ENCODE data around the gene USP24. TPM values are rescaled to one million over a fixed set of nuclear protein-coding genes. Genes with fewer than 3 reads are reported as not detected.

Gene USP24
- total and polyA plus RNA-seq, 11 donors = 13.9 to 53.7 (median 35.4) TPM

DNA sequence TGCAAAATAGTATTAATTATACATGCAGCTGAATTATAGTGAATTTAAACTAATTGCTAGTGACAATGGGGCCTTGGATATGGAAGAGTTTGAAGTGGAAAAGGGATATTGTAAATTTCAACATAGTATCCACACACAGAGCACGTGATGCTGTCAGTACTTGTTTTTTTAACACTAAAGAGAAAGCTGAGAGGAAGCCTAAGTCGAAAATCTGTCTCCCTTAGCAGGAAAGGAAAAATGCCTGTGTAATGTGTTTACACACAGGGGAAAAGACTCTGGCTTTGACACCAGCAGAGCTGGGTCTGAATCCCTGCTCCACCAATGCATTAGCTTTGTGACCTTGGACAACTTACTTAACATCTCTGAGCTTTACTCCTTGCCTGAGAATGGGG lies 133.3 kb downstream of the USP24 start:
- TF ChIP-seq, protein P1, sequence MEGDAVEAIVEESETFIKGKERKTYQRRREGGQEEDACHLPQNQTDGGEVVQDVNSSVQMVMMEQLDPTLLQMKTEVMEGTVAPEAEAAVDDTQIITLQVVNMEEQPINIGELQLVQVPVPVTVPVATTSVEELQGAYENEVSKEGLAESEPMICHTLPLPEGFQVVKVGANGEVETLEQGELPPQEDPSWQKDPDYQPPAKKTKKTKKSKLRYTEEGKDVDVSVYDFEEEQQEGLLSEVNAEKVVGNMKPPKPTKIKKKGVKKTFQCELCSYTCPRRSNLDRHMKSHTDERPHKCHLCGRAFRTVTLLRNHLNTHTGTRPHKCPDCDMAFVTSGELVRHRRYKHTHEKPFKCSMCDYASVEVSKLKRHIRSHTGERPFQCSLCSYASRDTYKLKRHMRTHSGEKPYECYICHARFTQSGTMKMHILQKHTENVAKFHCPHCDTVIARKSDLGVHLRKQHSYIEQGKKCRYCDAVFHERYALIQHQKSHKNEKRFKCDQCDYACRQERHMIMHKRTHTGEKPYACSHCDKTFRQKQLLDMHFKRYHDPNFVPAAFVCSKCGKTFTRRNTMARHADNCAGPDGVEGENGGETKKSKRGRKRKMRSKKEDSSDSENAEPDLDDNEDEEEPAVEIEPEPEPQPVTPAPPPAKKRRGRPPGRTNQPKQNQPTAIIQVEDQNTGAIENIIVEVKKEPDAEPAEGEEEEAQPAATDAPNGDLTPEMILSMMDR (IDR thresholded peaks at IDR 0.05) = no peak
- TF ChIP-seq POLR2A (IDR thresholded peaks at IDR 0.05) = no peak
- Histone ChIP-seq H3K27me3 (no peaks in the 10 kb centered on the region), H3K4me1 (peaks cover 0 to 10% (median 2%) of the 10 kb centered on the region in 12 donors), H3K9me3 (no peaks in the 10 kb centered on the region), H3K4me3 (no peak overlapping the region), H3K36me3 (peaks cover 0 to 100% (median 100%) of the 10 kb centered on the region in 9 donors), H3K27ac (no peak overlapping the region)
- ATAC-seq (no peak), DNase-seq (no peak)
- 48 to 55% (median 50%) methylated on average over 2 of the region's 2 CpGs for WGBS, 4 donors
- intact Hi-C loops (cut with DNase I) = no loop called here

DNA sequence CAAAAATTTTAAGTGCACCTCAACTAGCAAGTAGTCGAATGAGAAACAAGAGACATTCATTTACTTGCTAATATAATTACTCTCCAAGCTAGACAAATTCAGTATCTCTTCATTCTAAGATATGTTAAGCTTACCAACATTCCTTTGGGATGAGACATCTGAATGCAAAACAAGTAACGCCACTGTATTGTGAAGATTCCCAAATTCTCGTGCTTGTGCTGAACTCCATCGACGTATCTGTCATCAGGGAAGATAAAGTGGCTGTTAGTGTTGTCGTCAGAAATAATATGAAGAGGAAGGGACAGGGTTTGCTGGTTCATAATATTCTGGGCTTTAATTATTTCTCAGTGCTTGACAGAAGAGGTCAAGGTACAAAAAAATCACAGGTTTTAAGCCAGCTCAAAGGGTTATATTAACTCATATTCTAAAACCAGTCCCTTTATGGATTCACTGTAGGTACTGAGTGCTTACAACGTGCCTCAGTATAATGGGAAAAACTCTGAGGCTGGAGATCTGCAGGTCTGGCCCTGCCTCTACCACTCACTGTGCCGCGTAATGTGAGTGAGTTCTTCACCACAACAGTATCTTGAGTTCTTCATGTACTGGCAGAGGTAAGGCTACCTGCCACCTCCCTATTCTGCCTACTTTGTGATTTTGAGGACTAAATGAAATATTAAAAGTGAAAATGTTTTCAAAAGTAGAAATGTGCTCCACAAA lies 133.8 kb downstream of the USP24 start:
- DNase-seq (no peak), ATAC-seq (peak in 3 of 4 donors; percentile 48 to 56 (median 51))
- Histone ChIP-seq H3K36me3 (peaks cover 0 to 100% (median 100%) of the 10 kb centered on the region in 9 donors), H3K27ac (no peak overlapping the region), H3K4me1 (peaks cover 0 to 10% (median 2%) of the 10 kb centered on the region in 12 donors), H3K4me3 (no peak overlapping the region), H3K9me3 (no peaks in the 10 kb centered on the region), H3K27me3 (no peaks in the 10 kb centered on the region)
- WGBS, 4 donors = 45 to 53% (median 48%) methylated on average over 9 of the region's 9 CpGs
- intact Hi-C loops (cut with DNase I) = no loop called here
- no peak for TF ChIP-seq POLR2A (IDR thresholded peaks at IDR 0.05)
- TF ChIP-seq, protein P1 (IDR thresholded peaks at IDR 0.05) = no peak

DNA sequence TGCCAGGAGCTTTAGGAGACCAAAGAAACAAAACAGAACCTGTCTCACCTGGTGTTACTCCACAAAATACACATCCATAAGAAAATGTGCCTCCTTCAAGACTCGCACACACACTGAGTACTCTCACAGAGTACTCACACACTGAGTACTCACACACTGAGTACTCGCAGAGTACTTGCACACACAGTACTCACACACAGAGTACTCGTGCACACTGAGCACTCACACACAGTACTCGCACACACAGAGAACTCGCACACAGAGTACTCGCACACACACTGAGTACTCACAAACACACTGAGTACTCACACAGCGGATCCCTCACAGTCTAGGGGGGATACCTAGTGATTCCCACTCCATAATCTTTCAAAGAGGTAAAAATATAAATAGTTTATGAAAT lies 135.5 kb downstream of the USP24 start:
- H3K4me3 ChIP-seq = no peak overlapping the region
- no peak for TF ChIP-seq POLR2A (IDR thresholded peaks at IDR 0.05)
- TF ChIP-seq, protein P1 (IDR thresholded peaks at IDR 0.05) = no peak
- peaks cover 0 to 10% (median 2%) of the 10 kb centered on the region in 12 donors for H3K4me1 ChIP-seq
- ATAC-seq (peak in 1 of 4 donors; percentile 57), DNase-seq (no peak)
- peaks cover 0 to 100% (median 100%) of the 10 kb centered on the region in 9 donors for H3K36me3 ChIP-seq
- WGBS, 4 donors = 96 to 98% (median 97%) methylated on average over 7 of the region's 7 CpGs
- H3K9me3 ChIP-seq = no peaks in the 10 kb centered on the region
- H3K27ac ChIP-seq = no peak overlapping the region
- intact Hi-C loops (cut with DNase I) = no loop called here
- no peaks in the 10 kb centered on the region for H3K27me3 ChIP-seq

DNA sequence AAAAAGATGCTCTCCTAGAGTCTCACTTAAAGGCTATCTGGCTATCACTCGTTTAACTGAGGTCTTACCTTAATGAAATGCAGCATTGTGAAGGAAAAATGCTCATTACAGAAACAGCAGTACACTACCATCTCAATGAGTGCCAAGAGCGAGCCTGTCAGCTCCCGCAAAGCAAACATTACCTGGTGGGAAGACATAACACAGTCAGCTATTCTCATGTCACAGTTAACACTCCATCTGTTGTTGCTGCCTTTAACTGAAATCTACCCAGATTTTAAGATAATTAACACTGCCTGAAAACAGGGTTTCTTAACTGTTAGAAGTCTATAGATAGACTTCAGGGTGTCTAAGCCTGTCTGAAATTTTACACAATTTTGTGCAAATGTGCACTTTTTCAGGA lies 136.7 kb downstream of the USP24 start:
- no peak overlapping the region for H3K4me3 ChIP-seq
- TF ChIP-seq POLR2A (IDR thresholded peaks at IDR 0.05) = no peak
- TF ChIP-seq, protein P1 (IDR thresholded peaks at IDR 0.05) = no peak
- WGBS, 4 donors = 79 to 88% (median 87%) methylated on average over 3 of the region's 3 CpGs
- H3K9me3 ChIP-seq = no peaks in the 10 kb centered on the region
- no peaks in the 10 kb centered on the region for H3K27me3 ChIP-seq
- ATAC-seq (no peak), DNase-seq (no peak)
- no peak overlapping the region for H3K27ac ChIP-seq
- intact Hi-C loops (cut with DNase I) = no loop called here
- H3K4me1 ChIP-seq = peaks cover 0 to 10% (median 2%) of the 10 kb centered on the region in 12 donors
- peaks cover 0 to 100% (median 100%) of the 10 kb centered on the region in 9 donors for H3K36me3 ChIP-seq
